Femur (tissue), 1 donor: Measurements from ENCODE around the gene IDH3B.
"Not testable (repeated sequence)": the region's sequence is repeated elsewhere in the genome, so short reads cannot be mapped to it uniquely, and the experiment has no call there.

ENCODE experiments used
- DNase-seq: peaks from one replicate; pipeline ENCODE4 v3.0.0-alpha.2; 2017

Gene IDH3B

GRCh38 chr20:2694008-2694471, 30.0 kb upstream of the IDH3B start:
- peak; percentile 42 for DNase-seq

- DNase-seq = peak; percentile 44
These were observed 29.4 kb upstream of the IDH3B start for GRCh38 chr20:2693286-2694007.

GRCh38 chr20:2692886-2693285, 28.9 kb upstream of the IDH3B start:
- no peak for DNase-seq

- peak; percentile 62 for DNase-seq
These were observed 28.2 kb upstream of the IDH3B start, which contains the start of gene EBF4 for GRCh38 chr20:2692036-2692885. TSS of gene EBF4 (plus strand) at chr20:2692780. CDS start at chr20:2693646, 866 bp downstream.

GRCh38 chr20:2691663-2692035, 27.6 kb upstream of the IDH3B start:
- no peak for DNase-seq

- no peak for DNase-seq
These were observed 27.1 kb upstream of the IDH3B start for GRCh38 chr20:2691127-2691526.

GRCh38 chr20:2690718-2691117, 26.7 kb upstream of the IDH3B start:
- no peak for DNase-seq

GRCh38 chr20:2690213-2690612, 26.2 kb upstream of the IDH3B start:
- no peak for DNase-seq

GRCh38 chr20:2688041-2688591, 24.1 kb upstream of the IDH3B start:
- peak; percentile 45 for DNase-seq

GRCh38 chr20:2687514-2687913, 23.5 kb upstream of the IDH3B start:
- no peak for DNase-seq

GRCh38 chr20:2684817-2685216, 20.8 kb upstream of the IDH3B start:
- not testable (repeated sequence) for DNase-seq

GRCh38 chr20:2682040-2682439, 18.0 kb upstream of the IDH3B start:
- DNase-seq = not testable (repeated sequence)

GRCh38 chr20:2680046-2680445, 16.0 kb upstream of the IDH3B start:
- DNase-seq = no peak

- DNase-seq = no peak
These were observed 9.4 kb upstream of the IDH3B start for GRCh38 chr20:2673453-2673852.

- no peak for DNase-seq
These were observed 8.4 kb upstream of the IDH3B start for GRCh38 chr20:2672446-2672845.

- DNase-seq = no peak
These were observed 8.0 kb upstream of the IDH3B start for GRCh38 chr20:2671977-2672376.

- no peak for DNase-seq
These were observed 591 bp downstream of the IDH3B start for GRCh38 chr20:2663364-2663886.

- no peak for DNase-seq
These were observed 4.5 kb downstream of the IDH3B start for GRCh38 chr20:2659547-2659946.

GRCh38 chr20:2658414-2659354, 5.3 kb downstream of the IDH3B start:
- no peak for DNase-seq

GRCh38 chr20:2657674-2658073, 6.3 kb downstream of the IDH3B start:
- DNase-seq = no peak

GRCh38 chr20:2657241-2657640, 6.8 kb downstream of the IDH3B start:
- no peak for DNase-seq

GRCh38 chr20:2656471-2657117, 7.4 kb downstream of the IDH3B start:
- DNase-seq = no peak
